Right atrium auricular region (tissue), 2 donors: ENCODE data around the gene ZNF12. TPM values are rescaled to one million over a fixed set of nuclear protein-coding genes. Genes with fewer than 3 reads are reported as not detected.
"Not testable (repeated sequence)": the region's sequence is repeated elsewhere in the genome, so short reads cannot be mapped to it uniquely, and the experiment has no call there.

Experiments
- DNase-seq: peaks from one replicate; pipeline ENCODE4 v3.0.0-alpha.2; 2019; ENCODE audit warnings: low spot score
- H3K27ac ChIP-seq, 2 donors: fragments of 200-600 bp; sonication (generic); 1 replicate in 1 of 2; 2 replicates in 1 of 2; pipeline ENCODE4 v1.5.1; 2016 to 2019
- H3K27me3 ChIP-seq, 2 donors: fragments of 200-600 bp; sonication (generic); one replicate each; pipeline versions ENCODE4 v1.5.1 to v1.6.0; 2017 to 2019
- H3K36me3 ChIP-seq: fragments of 200-600 bp; sonication (generic); one replicate; pipeline ENCODE4 v1.5.1; 2016
- H3K4me1 ChIP-seq, 2 donors: fragments of 200-600 bp; sonication (generic); one replicate each; pipeline versions ENCODE4 v1.5.1 to v1.6.0; 2017 to 2019
- H3K4me3 ChIP-seq, 2 donors: fragments of 200-600 bp; sonication (generic); 1 replicate in 1 of 2; 2 replicates in 1 of 2; pipeline ENCODE4 v1.5.1; 2017 to 2019; ENCODE audit warnings: mild to moderate bottlenecking in 1 of 2, moderate library complexity in 1 of 2
- H3K9me3 ChIP-seq, 2 donors: fragments of 200-600 bp; sonication (generic); one replicate each; pipeline ENCODE4 v1.5.1; 2019
- CTCF ChIP-seq, 2 donors: fragments of 200-600 bp; sonication (generic); IDR thresholded peaks; one replicate each; pipeline ENCODE4 v1.5.1; 2019; ENCODE audit warnings: antibody characterized with exemption in 2 of 2
- total RNA-seq, 2 donors: library from RNA; depleted of rRNA; stranded (reverse); fragments of >200 nt; gene quantifications; one replicate each; pipeline ENCODE4 v1.1.0, GENCODE V29; 2016

Gene ZNF12
- total RNA-seq, 2 donors from 2014 or later = 13.9 to 14.2 TPM

DNA sequence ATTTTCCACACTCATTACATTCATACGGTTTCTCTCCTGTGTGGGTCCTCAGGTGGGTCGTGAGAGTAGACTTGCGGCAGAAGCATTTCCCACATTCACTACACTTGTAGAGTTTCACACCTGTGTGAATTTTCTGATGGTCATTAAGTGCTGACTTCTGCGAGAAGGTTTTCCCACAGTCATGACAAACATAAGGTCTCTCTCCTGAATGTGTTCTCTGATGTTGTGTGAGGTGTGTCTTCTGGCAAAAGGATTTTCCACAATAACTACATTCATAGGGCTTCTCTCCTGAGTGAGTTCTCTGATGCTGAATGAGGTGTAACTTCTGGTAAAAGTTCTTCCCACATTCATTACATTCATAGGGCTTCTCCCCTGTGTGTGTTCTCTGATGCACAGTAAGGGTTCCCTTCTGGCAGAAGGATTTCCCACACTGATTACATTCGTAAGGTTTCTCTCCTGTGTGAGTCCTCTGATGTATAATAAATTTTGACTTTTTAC is 15.1 kb downstream of the ZNF12 start:
- DNase-seq = no peak
- Histone ChIP-seq H3K36me3 (peaks cover 100% of the 10 kb centered on the region), H3K4me1 (no peaks in the 10 kb centered on the region), H3K9me3 (peaks cover 56 to 100% of the 10 kb centered on the region in 2 donors), H3K27ac (no peak overlapping the region), H3K4me3 (no peak overlapping the region), H3K27me3 (no peaks in the 10 kb centered on the region)
- TF ChIP-seq CTCF (IDR thresholded peaks at IDR 0.05) = no peak

DNA sequence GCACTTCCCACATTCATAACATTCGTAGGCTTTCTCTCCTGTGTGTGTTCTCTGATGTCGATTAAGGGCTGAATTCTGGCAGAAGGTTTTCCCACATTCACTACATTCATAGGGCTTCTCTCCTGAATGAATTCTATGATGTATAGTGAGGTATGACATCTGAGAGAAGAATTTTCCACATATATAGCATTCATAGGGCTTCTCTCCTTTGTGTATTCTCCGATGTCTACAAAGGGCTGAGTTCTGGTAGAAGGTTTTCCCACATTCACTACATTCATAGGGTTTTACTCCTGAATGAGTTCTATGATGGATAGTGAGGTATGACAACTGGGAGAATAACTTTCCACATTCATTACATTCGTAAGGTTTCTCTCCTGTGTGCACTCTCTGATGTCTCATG is 15.6 kb downstream of the ZNF12 start:
- no peak overlapping the region for H3K4me3 ChIP-seq

DNA sequence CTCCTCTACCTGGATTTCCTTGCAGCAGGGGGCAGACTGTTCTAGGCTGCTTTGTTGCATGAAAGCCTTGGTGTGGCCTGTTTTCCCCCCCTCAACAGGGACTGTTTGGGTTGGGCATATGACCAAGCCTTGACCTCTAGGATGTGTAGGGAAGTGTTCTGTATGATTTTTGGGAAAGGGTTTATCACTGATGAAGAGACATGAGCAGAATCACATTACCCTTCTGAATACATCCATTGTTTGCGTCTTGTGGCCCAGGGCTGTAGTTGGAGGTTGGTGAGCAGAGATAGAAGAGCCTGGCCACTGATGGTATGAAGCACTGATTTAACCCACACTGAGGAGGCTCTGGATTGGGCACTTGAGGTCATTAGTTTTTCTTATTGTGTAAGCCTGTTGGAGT is 26.6 kb downstream of the ZNF12 start:
- no peak for DNase-seq
- no peak for TF ChIP-seq CTCF (IDR thresholded peaks at IDR 0.05)
- H3K36me3 ChIP-seq = no peaks in the 10 kb centered on the region
- H3K4me3 ChIP-seq = no peak overlapping the region
- no peaks in the 10 kb centered on the region for H3K4me1 ChIP-seq
- peaks cover 47 to 99% of the 10 kb centered on the region in 2 donors for H3K9me3 ChIP-seq
- H3K27ac ChIP-seq = no peak overlapping the region
- no peaks in the 10 kb centered on the region for H3K27me3 ChIP-seq

More for the DNA sequence above, 15.6 kb downstream of the ZNF12 start:
- H3K36me3 ChIP-seq = peaks cover 99% of the 10 kb centered on the region
- peaks cover 59 to 100% of the 10 kb centered on the region in 2 donors for H3K9me3 ChIP-seq
- no peak for TF ChIP-seq CTCF (IDR thresholded peaks at IDR 0.05)
- H3K27ac ChIP-seq = no peak overlapping the region
- H3K27me3 ChIP-seq = no peaks in the 10 kb centered on the region
- H3K4me1 ChIP-seq = no peaks in the 10 kb centered on the region
- DNase-seq = no peak

GRCh38 chr7:6675807-6676405 is 30.8 kb downstream of the ZNF12 start:
- Histone ChIP-seq H3K4me3 (no peak overlapping the region), H3K27ac (no peak overlapping the region), H3K36me3 (no peaks in the 10 kb centered on the region), H3K9me3 (peaks cover 37 to 86% of the 10 kb centered on the region in 2 donors), H3K27me3 (no peaks in the 10 kb centered on the region), H3K4me1 (no peaks in the 10 kb centered on the region)
- no peak for TF ChIP-seq CTCF (IDR thresholded peaks at IDR 0.05)
- DNase-seq = no peak

DNA sequence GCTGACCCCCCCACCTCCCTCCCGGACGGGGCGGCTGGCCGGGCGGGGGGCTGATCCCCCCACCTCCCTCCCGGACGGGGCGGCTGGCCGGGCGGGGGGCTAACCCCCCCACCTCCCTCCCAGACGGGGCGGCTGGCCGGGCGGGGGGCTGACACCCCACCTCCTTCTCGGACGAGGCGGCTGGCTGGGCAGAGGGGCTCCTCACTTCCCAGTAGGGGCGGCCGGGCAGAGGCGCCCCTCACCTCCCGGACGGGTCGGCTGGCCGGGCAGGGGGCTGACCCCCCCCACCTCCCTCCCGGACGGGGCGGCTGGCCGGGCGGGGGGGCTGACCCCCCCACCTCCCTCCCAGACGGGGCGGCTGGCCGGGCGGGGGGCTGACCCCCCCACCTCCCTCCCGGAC is 35.9 kb downstream of the ZNF12 start:
- H3K4me3 ChIP-seq, H3K27me3 ChIP-seq, DNase-seq, H3K4me1 ChIP-seq, H3K27ac ChIP-seq, H3K36me3 ChIP-seq: not testable (repeated sequence)
- H3K9me3 ChIP-seq = peaks cover 13 to 65% of the 10 kb centered on the region in 2 donors

DNA sequence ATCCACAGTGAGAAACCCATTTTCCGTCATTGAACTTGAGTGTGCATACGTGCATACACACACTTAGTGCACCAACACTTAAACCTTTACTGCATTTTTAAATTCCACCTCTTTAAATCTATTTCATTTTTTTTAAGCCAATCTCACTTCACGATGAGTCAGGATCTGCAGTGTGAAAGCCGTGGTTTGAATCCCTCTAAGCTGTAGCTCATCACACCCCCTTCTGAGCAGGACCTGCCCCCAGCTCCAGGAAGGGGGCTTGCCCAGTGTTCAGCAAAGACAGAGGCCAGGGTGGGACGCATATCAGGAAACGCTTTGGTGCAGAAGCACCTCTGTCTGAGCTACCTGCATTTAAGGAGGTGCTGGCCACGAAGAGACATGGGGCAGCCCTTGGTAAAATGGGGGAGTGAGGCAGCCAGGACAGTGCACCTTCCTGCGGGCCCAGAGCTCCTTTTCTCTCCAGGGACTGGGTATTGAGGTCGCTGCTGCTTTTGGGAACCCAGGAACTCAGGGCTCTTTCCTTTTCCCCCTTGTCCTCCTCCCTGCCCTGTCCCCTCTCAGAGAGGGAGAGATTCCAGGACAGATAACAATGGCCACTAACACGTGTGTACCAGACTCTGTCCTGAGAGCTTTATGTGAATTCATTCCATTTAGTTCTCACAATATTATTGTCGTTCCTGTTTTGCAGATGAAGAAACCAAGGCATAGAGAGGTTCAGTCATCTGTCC is 48.0 kb downstream of the ZNF12 start:
- H3K27ac ChIP-seq = no peak overlapping the region
- TF ChIP-seq CTCF (IDR thresholded peaks at IDR 0.05) = no peak
- H3K27me3 ChIP-seq = no peaks in the 10 kb centered on the region
- no peaks in the 10 kb centered on the region for H3K9me3 ChIP-seq
- H3K4me3 ChIP-seq = no peak overlapping the region
- no peak for DNase-seq
- H3K4me1 ChIP-seq = no peaks in the 10 kb centered on the region
- peaks cover 14% of the 10 kb centered on the region for H3K36me3 ChIP-seq
